Peyer's patch (tissue), 4 donors: ENCODE measurements around the gene AP2A2. TPM values are rescaled to one million over a fixed set of nuclear protein-coding genes. Genes with fewer than 3 reads are reported as not detected.

Source experiments
- DNase-seq, 3 donors: peaks; one replicate each; pipeline ENCODE4 v3.0.0-alpha.2; 2017 to 2019
- H3K27ac ChIP-seq, 4 donors: fragments of 200-600 bp; sonication (generic); one replicate each; pipeline ENCODE4 v1.5.1; 2016 to 2019
- H3K27me3 ChIP-seq, 2 donors: fragments of 200-600 bp; sonication (generic); one replicate each; pipeline ENCODE4 v1.5.1; 2019
- H3K36me3 ChIP-seq, 3 donors: fragments of 200-600 bp; sonication (generic); one replicate each; pipeline ENCODE4 v1.5.1; 2016 to 2019
- H3K4me1 ChIP-seq, 4 donors: fragments of 200-600 bp; sonication (generic); one replicate each; pipeline ENCODE4 v1.5.1; 2016 to 2019
- H3K4me3 ChIP-seq, 4 donors: fragments of 200-600 bp; sonication (generic); 1 replicate in 3 of 4; 2 replicates in 1 of 4; pipeline ENCODE4 v1.5.1; 2016 to 2019; ENCODE audit warnings: mild to moderate bottlenecking in 1 of 4
- H3K9me3 ChIP-seq, 4 donors: fragments of 200-600 bp; sonication (generic); one replicate each; pipeline ENCODE4 v1.5.1; 2016 to 2019; ENCODE audit warnings: mild to moderate bottlenecking in 1 of 4
- CTCF ChIP-seq, 6 experiments: fragments of 450-650 bp in 4 of 6; fragments of 200-600 bp in 2 of 6; sonication (generic) in 1 of 6; IDR thresholded peaks; one replicate each; pipeline ENCODE4 v1.5.1; 2017 to 2019; ENCODE audit warnings: antibody characterized with exemption in 6 of 6, mild to moderate bottlenecking in 3 of 6, moderate library complexity in 1 of 6
- POLR2A ChIP-seq, 2 donors: fragments of 450-650 bp; IDR thresholded peaks; one replicate each; pipeline ENCODE4 v1.5.1; 2017; ENCODE audit warnings: antibody characterized with exemption in 2 of 2, mild to moderate bottlenecking in 2 of 2, moderate library complexity in 2 of 2
- total RNA-seq, 4 donors: library from RNA; depleted of rRNA; stranded (reverse); fragments of >200 nt; gene quantifications; one replicate each; pipeline ENCODE4 v1.1.0, GENCODE V29; 2016

The AP2A2 gene
- total RNA-seq, 4 donors from 2014 or later: 103 to 383 (median 136) TPM

GRCh38 chr11:995044-995751 lies 69.5 kb downstream of the AP2A2 start:
- no peak for DNase-seq
- peaks cover 0 to 66% (median 0%) of the 10 kb centered on the region in 3 donors for H3K36me3 ChIP-seq
- H3K4me3 ChIP-seq: no peak overlapping the region
- H3K9me3 ChIP-seq: no peaks in the 10 kb centered on the region
- TF ChIP-seq POLR2A (IDR thresholded peaks at IDR 0.05): no peak
- TF ChIP-seq CTCF (IDR thresholded peaks at IDR 0.05): no peak
- H3K27ac ChIP-seq: no peak overlapping the region
- H3K27me3 ChIP-seq: no peaks in the 10 kb centered on the region
- no peaks in the 10 kb centered on the region for H3K4me1 ChIP-seq

DNA sequence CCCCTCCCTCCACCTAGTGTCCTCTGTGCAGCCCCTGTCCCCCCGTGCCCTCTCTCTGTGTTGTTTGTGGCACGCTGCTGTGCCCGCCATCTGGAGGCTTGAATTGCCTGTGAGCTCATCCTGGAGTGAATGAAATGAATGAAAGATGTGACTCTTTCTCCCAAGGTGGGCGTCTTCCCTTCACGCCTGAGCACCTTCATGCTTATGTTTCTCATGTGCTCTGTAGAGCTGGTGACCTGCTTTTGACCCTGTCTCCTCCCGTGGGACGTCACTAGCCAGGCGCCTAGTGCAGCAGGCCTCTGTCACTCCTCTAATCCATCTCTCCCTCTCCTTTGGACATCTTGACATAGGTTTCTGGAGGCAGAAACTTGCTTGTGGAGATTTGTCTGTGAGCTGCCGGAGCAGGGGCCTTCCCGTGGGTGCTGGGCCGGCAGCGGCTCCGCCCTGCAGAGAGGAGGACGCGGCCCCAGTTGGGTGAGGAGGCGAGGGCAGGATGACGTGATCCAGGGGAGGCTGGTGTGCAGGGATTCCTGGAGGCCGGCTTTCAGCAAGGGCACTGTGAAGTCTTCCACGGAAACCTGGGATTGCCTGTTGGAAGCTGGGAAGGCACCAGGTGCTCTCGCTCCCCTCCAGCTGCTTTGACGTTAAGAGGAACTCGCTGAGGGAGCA lies 70.2 kb downstream of the AP2A2 start:
- TF ChIP-seq POLR2A (IDR thresholded peaks at IDR 0.05) (no peak), CTCF (IDR thresholded peaks at IDR 0.05) (no peak)
- H3K36me3 ChIP-seq: peaks cover 0 to 66% (median 0%) of the 10 kb centered on the region in 3 donors
- H3K9me3 ChIP-seq: no peaks in the 10 kb centered on the region
- no peak for DNase-seq
- no peaks in the 10 kb centered on the region for H3K27me3 ChIP-seq
- no peaks in the 10 kb centered on the region for H3K4me1 ChIP-seq
- no peak overlapping the region for H3K27ac ChIP-seq
- H3K4me3 ChIP-seq: no peak overlapping the region

GRCh38 chr11:996681-997080 lies 71.0 kb downstream of the AP2A2 start:
- no peaks in the 10 kb centered on the region for H3K4me1 ChIP-seq
- no peak overlapping the region for H3K27ac ChIP-seq
- TF ChIP-seq CTCF (IDR thresholded peaks at IDR 0.05): no peak
- TF ChIP-seq POLR2A (IDR thresholded peaks at IDR 0.05): no peak
- no peaks in the 10 kb centered on the region for H3K9me3 ChIP-seq
- DNase-seq: no peak
- H3K36me3 ChIP-seq: peaks cover 0 to 66% (median 0%) of the 10 kb centered on the region in 3 donors
- H3K4me3 ChIP-seq: no peak overlapping the region
- no peaks in the 10 kb centered on the region for H3K27me3 ChIP-seq

- Histone ChIP-seq H3K4me1 (no peaks in the 10 kb centered on the region), H3K36me3 (peaks cover 0 to 66% (median 0%) of the 10 kb centered on the region in 3 donors), H3K9me3 (no peaks in the 10 kb centered on the region), H3K27me3 (no peaks in the 10 kb centered on the region), H3K27ac (no peak overlapping the region), H3K4me3 (no peak overlapping the region)
- TF ChIP-seq CTCF (IDR thresholded peaks at IDR 0.05): no peak
- no peak for TF ChIP-seq POLR2A (IDR thresholded peaks at IDR 0.05)
- no peak for DNase-seq
Measured at GRCh38 chr11:997907-998306, 72.2 kb downstream of the AP2A2 start.

DNA sequence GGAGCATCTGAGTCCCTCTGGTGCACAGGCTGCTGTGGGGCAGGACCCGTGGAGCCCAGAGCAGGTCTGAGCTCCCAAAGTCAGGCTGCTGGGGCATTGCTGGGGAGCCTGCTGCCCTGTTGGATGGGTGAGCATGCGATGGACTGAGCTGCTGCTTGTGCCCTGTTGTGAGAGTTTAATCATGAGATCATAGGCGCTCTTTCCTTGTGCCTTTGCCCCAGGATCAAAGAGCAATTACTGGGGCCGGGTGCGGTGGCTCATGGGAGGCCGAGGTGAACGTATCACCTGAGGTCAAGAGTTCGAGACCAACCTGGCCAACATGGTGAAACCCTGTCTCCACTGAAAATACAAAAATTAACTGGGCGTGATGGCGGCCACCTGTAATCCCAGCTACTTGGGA lies 73.3 kb downstream of the AP2A2 start:
- TF ChIP-seq CTCF (IDR thresholded peaks at IDR 0.05): no peak
- TF ChIP-seq POLR2A (IDR thresholded peaks at IDR 0.05): no peak
- H3K9me3 ChIP-seq: no peaks in the 10 kb centered on the region
- H3K4me1 ChIP-seq: no peaks in the 10 kb centered on the region
- peak in 2 of 3 donors; percentile 64 to 66 for DNase-seq
- peaks cover 0 to 66% (median 0%) of the 10 kb centered on the region in 3 donors for H3K36me3 ChIP-seq
- no peak overlapping the region for H3K4me3 ChIP-seq
- H3K27ac ChIP-seq: peak overlapping the region in 1 of 4 donors; percentile 57
- no peaks in the 10 kb centered on the region for H3K27me3 ChIP-seq
